Stimulated activated CD4-positive, alpha-beta T cell treated with anti-CD3 and anti-CD28 coated beads, Interleukin-15, amount 100 ng/mL, for 24 hours (primary cell): Measurements from ENCODE around the gene ANK2.

Experiments used
- DNase-seq: peaks from one replicate; pipeline ENCODE4 v3.0.0-alpha.2; 2020

Gene ANK2

GRCh38 chr4:113049421-113050370 is at the start of gene ANK2:
Gene ANK2, plus strand, starts transcription at chr4:113049653. Its CDS starts 76 bp downstream, at chr4:113049729.
- no peak for DNase-seq

GRCh38 chr4:113003841-113004240 is 45.6 kb upstream of the ANK2 start:
- DNase-seq: no peak

DNA sequence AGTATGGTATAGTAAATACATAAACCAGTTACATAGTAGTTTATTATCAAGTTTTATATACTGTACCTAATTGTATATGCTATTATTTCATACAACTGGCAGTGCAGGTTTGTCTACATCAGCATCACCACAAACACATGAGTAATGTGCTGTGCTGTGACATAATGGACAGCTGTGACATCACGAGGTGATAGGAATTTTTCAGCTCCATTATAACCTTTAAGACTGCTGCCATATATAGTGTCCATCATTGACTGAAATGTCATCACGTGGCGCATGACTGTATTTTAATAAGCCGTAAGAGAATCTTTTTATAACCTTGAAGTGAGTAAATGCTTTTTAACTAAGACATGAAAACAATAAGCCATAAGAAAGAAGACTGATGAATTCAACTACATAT is 44.8 kb upstream of the ANK2 start:
- no peak for DNase-seq

DNA sequence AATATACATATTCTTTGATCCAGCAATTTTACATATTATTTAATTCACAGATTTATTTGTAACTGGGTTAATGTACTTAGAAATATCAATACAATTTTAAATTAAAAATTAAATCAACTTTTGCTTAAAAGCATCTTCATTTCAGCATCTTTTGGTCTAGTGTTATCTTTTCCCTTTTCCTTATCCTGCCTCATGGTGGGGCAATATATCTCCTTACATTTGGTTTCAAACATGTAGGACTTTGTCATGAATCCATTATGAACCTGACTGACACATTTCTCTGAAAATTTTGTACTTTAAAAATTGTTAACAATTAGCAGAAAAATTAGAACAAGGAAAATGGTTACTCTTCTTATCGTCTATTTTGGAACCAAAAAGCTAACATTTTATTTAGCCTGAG is 42.8 kb upstream of the ANK2 start:
- no peak for DNase-seq

DNA sequence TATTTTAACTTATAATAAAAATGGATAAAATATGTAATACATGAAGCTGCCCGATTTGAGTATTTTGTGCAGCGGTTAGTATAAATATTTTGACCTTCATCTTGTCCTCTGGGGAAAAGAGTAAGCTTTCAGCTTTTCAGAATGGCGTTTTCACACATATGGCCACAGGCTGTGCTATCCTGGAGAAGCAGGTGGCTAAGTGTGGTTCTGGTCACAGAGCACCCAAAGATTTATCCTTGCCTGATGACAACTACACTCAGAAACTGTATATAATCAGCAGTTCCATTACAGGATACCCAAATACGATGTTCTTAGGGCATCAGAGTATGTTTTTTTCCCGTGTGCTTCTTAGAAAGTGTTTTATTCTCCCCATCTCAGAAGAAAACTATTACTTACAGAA is 42.3 kb upstream of the ANK2 start:
- no peak for DNase-seq

GRCh38 chr4:113008135-113008534 is 41.3 kb upstream of the ANK2 start:
- no peak for DNase-seq

GRCh38 chr4:113008716-113009115 is 40.7 kb upstream of the ANK2 start:
- no peak for DNase-seq

DNA sequence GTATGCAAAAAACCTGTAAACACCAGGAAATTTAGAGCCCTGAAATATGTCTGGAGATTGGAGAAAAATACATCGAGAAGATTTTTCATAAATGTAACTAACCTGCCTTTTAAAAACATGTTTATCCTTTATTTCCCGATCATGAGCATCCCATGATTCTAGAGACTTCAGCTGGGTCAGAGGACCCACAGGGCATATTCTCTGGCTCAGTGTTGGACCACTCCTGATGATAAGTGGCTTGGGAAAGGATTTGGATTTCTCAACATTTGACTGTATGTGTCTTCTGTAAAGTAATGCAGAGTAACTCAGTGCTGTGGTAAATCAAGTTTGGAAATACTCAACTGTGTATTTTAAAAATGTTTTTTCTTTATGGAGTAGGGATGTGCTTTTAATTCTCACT is 40.0 kb upstream of the ANK2 start:
- no peak for DNase-seq

DNA sequence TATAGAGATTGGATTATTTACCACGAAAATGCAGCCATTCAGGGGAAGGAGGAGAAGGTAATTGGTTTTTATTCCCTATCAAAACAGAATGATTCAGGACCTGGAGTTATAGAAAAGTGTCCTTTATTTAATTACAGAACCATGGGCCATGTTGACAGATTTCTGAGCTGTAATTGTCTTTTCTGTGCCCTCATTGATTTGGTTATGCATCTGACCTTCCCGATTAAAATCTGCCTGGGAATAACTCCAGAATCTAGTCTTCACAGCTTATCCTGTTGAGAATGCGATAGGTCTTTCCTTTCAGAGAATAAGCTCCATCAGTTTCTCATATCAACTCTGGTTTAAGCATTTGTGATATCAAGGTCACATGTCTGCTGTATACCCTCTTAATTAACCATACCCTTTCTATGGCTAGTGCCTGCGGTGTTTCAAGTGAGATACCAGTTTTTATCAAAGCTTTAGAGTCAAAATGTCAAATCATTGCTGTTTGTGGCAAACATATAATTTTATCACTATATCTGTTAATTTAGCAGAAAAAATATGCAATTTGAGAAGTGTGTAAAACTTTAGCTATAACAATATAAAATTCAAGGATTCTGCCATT is 37.2 kb upstream of the ANK2 start:
- DNase-seq: no peak

DNA sequence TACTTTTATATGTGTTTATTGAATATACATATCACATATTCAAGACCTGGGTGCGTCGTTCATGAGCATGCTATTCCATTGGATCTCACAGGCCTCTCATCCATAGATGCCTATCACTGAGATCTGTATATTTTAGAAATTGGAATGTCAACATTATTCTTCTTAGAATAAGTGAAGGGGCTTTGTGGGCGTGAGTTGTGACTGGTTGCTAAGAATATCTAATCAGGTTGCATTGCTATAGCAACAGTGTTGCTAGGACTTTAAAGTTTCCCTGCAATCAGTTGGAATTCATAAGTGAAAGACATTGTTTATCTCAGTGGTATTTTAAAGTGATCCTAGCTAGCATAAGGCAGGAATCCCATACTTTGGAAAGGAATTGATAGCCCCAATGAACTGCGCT is 36.7 kb upstream of the ANK2 start:
- no peak for DNase-seq

GRCh38 chr4:113013751-113014150 is 35.7 kb upstream of the ANK2 start:
- no peak for DNase-seq

- no peak for DNase-seq
Observed at GRCh38 chr4:113016377-113016776, 33.1 kb upstream of the ANK2 start.

DNA sequence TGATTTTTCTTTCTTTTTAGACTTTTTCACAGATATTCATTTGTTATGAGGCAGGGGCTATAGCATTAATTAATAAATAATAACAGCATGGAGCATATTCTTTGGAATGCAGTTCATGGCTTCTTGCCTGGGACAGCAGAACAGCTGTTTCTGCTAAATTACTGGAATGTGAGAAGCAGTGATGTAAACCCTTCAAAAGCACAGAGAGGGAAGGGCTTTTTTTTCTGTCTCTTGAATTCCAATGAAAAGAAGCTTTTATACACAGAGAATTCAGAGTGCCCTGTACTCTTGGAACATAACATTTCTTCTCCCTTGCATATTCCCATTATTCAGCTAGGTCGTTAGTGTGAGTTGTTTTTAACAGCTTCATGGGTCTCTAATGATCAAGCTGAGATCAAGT is 28.5 kb upstream of the ANK2 start:
- no peak for DNase-seq

DNA sequence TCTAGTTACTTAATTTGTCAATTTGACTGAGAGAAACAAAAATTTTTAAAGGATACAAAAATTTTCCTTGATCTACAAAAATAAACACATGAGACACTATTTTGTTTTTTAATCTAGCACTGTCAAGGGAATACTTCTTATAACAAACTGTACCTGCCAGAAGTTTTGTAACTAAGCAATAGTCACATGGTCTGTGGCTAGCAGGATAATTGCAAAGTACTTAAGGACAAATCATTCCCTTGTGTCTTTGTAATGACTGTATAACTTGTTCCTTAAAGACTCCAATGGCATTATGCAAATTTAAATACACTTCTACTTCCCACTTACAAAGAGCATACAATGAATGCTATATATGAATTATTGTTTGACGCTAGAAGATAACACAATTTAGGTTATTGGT is 25.1 kb upstream of the ANK2 start:
- DNase-seq: no peak

DNA sequence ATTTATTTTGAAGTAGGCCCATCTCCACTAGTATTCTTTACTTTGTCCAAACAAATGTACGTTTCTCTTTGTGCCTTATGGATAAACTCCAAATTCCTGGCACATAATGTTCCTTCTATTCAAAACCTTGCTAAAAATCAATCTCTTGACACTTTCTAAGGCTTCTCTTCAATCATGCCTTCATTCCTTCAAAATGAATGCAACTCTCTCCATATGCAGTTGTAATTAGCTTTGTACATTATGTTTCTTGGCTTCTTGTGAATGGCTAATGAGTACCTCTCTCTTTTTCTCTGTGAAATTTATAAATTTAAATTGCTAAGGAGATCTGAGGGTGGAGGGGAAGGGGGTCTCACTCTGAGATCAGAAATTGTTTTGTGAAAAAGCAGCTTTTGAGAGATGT is 24.0 kb upstream of the ANK2 start:
- DNase-seq: no peak

GRCh38 chr4:113026556-113026955 is 22.9 kb upstream of the ANK2 start:
- DNase-seq: no peak

DNA sequence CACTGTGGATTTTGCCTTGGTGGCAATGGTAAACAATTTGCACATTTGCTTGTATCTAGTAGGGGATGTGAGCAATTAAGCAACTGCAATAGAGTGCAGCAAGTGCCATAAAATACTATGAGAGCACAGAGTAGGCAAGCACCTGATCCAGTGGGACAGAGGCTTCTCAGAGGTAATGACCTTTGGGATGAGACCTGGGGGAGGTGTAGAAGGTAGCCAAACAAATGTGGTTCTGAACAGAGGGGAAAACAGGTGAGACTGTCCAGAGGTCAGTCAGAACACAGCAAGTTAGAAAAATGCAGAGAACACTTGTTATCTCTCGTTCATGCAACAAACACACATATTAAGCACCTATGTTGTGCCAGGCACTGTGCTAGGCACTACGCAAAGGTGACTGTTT is 21.4 kb upstream of the ANK2 start:
- no peak for DNase-seq

DNA sequence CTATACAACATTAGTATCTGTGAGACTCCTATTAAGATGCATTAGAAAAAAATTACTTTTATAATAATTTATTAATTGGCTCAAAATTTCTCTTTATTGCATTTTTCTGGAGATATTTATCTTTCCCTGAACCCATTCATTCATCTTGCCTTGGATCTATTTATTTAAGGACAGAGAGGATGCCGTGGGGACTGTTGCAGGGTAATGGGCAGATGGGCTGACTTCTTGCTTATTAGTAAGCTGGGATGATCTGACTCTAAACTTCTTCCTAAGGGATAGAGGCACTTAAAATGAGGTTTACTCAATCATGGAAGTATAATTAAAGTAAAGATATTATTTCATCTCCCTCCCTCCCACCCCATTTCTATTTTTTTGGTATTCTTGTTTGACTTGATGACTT is 18.2 kb upstream of the ANK2 start:
- DNase-seq: no peak

GRCh38 chr4:113040793-113041192 is 8.7 kb upstream of the ANK2 start:
- no peak for DNase-seq

GRCh38 chr4:113042502-113042901 is 7.0 kb upstream of the ANK2 start:
- DNase-seq: no peak

DNA sequence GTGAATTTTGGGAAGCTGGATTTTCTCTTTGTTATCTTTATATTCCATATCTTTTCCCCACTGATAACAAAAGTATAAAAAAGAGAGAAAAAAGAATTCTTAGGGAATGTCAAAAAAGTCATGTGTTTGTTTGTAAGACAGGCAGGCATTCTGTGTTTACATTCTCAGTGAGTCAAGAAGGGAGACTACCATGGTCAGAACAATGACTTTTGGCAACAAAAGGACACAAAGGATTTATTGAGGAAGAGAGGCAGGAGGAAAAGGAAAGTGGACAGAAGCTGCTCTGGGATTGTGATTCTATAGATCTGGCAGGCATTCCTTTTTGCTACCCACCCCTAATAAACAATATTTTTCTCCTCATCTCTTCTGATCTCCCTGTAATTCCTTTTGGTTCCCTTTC is 5.9 kb upstream of the ANK2 start:
- DNase-seq: no peak

GRCh38 chr4:113050371-113050755 is 910 bp downstream of the ANK2 start:
- DNase-seq: no peak

- DNase-seq: no peak
Observed at GRCh38 chr4:113050837-113051236, 1.4 kb downstream of the ANK2 start.

GRCh38 chr4:113051361-113051760 is 1.9 kb downstream of the ANK2 start:
- no peak for DNase-seq
